ENCODE measurements around the gene ADAM22. TPM values are rescaled to one million over a fixed set of nuclear protein-coding genes. Genes with fewer than 3 reads are reported as not detected.
A peak's percentile ranks its signal among the peaks of the same experiment; 100 is the strongest.

ADAM22 gene
- total RNA-seq, 1 experiment from 2014 or later, result 10.0 TPM

DNA sequence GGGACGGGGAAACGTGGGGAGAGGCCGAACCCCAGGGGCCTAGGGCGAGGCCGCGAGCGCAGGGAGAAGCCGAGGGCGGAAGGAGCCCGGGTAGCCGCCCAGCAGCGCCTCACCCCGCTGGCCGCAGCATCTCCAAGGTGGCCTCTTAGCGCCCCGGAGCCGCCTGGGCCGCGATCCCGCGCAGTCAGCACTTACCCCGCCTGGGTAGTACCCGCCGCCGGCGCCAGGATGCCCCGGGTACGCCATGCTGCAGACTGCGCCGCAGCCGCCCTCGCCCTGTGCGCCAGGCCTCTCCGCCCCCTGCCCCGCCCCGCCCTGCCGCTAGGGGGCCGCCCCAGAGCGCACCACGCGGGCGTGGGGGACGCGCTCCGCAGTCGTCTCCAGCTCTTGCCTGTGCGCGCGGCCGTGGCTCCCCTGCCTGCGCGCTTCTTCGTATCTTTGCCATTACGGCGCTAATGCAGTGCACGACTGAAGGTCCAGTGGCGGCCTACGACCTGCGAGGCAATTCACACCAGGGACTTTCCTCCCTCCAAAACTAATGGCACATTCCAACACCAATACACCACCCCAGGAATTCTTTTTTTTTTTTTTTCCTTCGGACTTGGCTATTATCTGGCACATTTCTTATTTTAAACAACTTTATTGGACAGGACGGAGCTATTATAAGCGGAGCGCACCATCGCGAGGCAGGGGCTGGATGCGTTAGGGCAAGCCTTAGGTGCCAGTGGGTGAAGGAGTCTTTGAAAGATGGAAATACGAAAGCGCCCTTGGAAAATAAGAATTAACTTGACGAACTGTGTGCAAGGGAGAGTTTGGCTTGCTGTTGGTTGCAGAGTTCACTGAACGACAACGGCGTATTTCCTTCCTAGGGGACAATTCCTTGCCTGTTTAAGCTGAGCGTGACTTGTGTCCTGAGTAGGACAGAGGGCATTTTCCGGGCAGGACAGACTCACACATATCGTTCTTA, 286.0 kb downstream of the ADAM22 start, which contains the start of gene SRI (continued):
- TF ChIP-seq EZH2phosphoT487 (IDR thresholded peaks at IDR 0.05; ENCODE audit: borderline replicate concordance), result no peak
- TF ChIP-seq, protein P1, sequence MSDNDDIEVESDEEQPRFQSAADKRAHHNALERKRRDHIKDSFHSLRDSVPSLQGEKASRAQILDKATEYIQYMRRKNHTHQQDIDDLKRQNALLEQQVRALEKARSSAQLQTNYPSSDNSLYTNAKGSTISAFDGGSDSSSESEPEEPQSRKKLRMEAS (IDR thresholded peaks at IDR 0.05), result peak; percentile 80
- no peak for TF ChIP-seq SRF (IDR thresholded peaks at IDR 0.05; ENCODE audit: low read depth)
- peak; percentile 39 for TF ChIP-seq TCF7L2 (IDR thresholded peaks at IDR 0.05; ENCODE audit: borderline replicate concordance, extremely low read depth, insufficient read depth, insufficient read length)
- TF ChIP-seq ZNF274 (IDR thresholded peaks at IDR 0.05; ENCODE audit: low read depth, low read length), result no peak

DNA sequence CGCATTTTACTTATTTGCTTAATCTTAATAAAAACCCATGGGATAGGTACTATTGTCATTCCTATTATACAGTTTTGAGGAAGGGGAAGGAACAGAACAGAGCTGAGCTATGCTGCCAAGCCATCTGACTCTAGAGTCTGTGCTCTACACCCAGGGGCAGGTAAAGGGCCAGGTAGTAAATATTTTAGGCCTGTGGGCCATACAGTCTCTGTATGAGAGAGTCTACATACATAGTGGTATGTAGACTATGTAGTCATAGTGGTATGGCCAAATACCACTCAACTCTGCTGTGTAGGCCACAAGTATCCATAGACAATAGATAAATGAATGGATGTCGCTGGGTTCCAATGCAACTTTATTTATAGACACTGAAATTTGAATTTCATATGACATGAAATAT, 289.2 kb downstream of the ADAM22 start:
- H3K36me3 ChIP-seq (ENCODE audit: control insufficient read depth in 1 of 2, insufficient read depth in 2 of 2, low read length in 2 of 2), result no peaks in the 10 kb centered on the region
- no peaks in the 10 kb centered on the region for H3K9me3 ChIP-seq (ENCODE audit: control insufficient read depth in 1 of 2, insufficient read depth in 1 of 2, low read depth in 1 of 2, low read length in 2 of 2)
- peaks cover 12% of the 10 kb centered on the region for H3K79me2 ChIP-seq (ENCODE audit: insufficient read depth, low read length)
- H3K9ac ChIP-seq (ENCODE audit: low read length), result no peak overlapping the region
- intact Hi-C loops (cut with micrococcal nuclease), result no loop called here
- DNase-seq (ENCODE audit: low read depth, low spot score) (no peak), ATAC-seq (no peak)
- TF ChIP-seq YY1 (IDR thresholded peaks at IDR 0.05; ENCODE audit: extremely low read depth, insufficient replicate concordance, low read depth, low read length) (no peak), ELF1 (IDR thresholded peaks at IDR 0.05; ENCODE audit: borderline replicate concordance, low read depth) (no peak), ZFX (IDR thresholded peaks at IDR 0.05) (no peak), CEBPB (IDR thresholded peaks at IDR 0.05; ENCODE audit: low read depth) (no peak), JUND (IDR thresholded peaks at IDR 0.05) (no peak), POLR2AphosphoS5 (IDR thresholded peaks at IDR 0.05; ENCODE audit: low read depth, low read length) (no peak), ZNF274 (IDR thresholded peaks at IDR 0.05; ENCODE audit: low read depth, low read length) (no peak), SP1 (IDR thresholded peaks at IDR 0.05; ENCODE audit: low read depth) (no peak), SIN3A (IDR thresholded peaks at IDR 0.05; ENCODE audit: low read depth) (no peak), EGR1 (IDR thresholded peaks at IDR 0.05; ENCODE audit: low read depth) (no peak), EZH2phosphoT487 (IDR thresholded peaks at IDR 0.05; ENCODE audit: borderline replicate concordance) (no peak), FOSL1 (IDR thresholded peaks at IDR 0.05; ENCODE audit: low read depth) (no peak)
- TF ChIP-seq, protein P1 (IDR thresholded peaks at IDR 0.05), result no peak
- TF ChIP-seq, protein P2, sequence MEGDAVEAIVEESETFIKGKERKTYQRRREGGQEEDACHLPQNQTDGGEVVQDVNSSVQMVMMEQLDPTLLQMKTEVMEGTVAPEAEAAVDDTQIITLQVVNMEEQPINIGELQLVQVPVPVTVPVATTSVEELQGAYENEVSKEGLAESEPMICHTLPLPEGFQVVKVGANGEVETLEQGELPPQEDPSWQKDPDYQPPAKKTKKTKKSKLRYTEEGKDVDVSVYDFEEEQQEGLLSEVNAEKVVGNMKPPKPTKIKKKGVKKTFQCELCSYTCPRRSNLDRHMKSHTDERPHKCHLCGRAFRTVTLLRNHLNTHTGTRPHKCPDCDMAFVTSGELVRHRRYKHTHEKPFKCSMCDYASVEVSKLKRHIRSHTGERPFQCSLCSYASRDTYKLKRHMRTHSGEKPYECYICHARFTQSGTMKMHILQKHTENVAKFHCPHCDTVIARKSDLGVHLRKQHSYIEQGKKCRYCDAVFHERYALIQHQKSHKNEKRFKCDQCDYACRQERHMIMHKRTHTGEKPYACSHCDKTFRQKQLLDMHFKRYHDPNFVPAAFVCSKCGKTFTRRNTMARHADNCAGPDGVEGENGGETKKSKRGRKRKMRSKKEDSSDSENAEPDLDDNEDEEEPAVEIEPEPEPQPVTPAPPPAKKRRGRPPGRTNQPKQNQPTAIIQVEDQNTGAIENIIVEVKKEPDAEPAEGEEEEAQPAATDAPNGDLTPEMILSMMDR (IDR thresholded peaks at IDR 0.05 in 2 of 3, conservative IDR thresholded peaks at IDR 0.05 in 1 of 3; ENCODE audit: borderline replicate concordance in 1 of 3, insufficient read depth in 1 of 3, low read depth in 2 of 3, low read length in 2 of 3), result no peak
- no peak overlapping the region for H3K4me2 ChIP-seq (ENCODE audit: low read length)
- H3K27ac ChIP-seq (ENCODE audit: low read depth, low read length), result no peak overlapping the region
- H3K9me2 ChIP-seq (ENCODE audit: insufficient read depth), result no peaks in the 10 kb centered on the region
- peaks cover 26 to 58% of the 10 kb centered on the region in 2 experiments for H3K4me1 ChIP-seq (ENCODE audit: control insufficient read depth in 1 of 2, insufficient read depth in 2 of 2, low read length in 2 of 2)
- CTCF ChIA-PET, result no interaction called here
- POLR2A ChIA-PET, result no interaction called here
- no peaks in the 10 kb centered on the region for H4K20me1 ChIP-seq (ENCODE audit: insufficient read depth)
- no TSS peak for BruUV-seq (replicated peaks)
- H3K4me3 ChIP-seq (replicated peaks in 1 of 2; ENCODE audit: low read depth in 1 of 2, low read length in 2 of 2), result no peak overlapping the region
- RAD21 ChIA-PET (ENCODE audit: low non-redundant PET in 1 of 2, low total read pairs in 2 of 2, uncharacterized antibody in 2 of 2, unreplicated experiment in 2 of 2), result no interaction called here
- H3K27me3 ChIP-seq (ENCODE audit: insufficient read depth, low read length), result no peaks in the 10 kb centered on the region
- no peak overlapping the region for H2AFZ ChIP-seq (ENCODE audit: low read depth, low read length, poor library complexity, severe bottlenecking)
